Right hindlimb (tissue), 1 donor: ENCODE data around the gene PLEKHH1.

ENCODE experiments used
- DNase-seq: peaks from one replicate; pipeline ENCODE4 v3.0.0-alpha.2; 2018

Gene PLEKHH1

GRCh38 chr14:67532998-67533753 is at the start of gene PLEKHH1:
TSS of gene PLEKHH1 (plus strand) at chr14:67533290. CDS start at chr14:67541868, 8,578 bp downstream.
- peak; percentile 74 for DNase-seq

- DNase-seq = no peak
Observed at GRCh38 chr14:67483579-67484285, 49.4 kb upstream of the PLEKHH1 start.

- DNase-seq = no peak
Observed at GRCh38 chr14:67485501-67486095, 47.5 kb upstream of the PLEKHH1 start.

GRCh38 chr14:67486890-67487289 is 46.2 kb upstream of the PLEKHH1 start:
- DNase-seq = no peak

GRCh38 chr14:67487332-67487731 is 45.8 kb upstream of the PLEKHH1 start:
- DNase-seq = no peak

- DNase-seq = peak; percentile 30
Observed at GRCh38 chr14:67487937-67488893, 44.9 kb upstream of the PLEKHH1 start, which contains the start of gene TMEM229B. TSS of gene TMEM229B (minus strand) at chr14:67488721. CDS start at chr14:67473923, 14,798 bp downstream.

- no peak for DNase-seq
Observed at GRCh38 chr14:67490196-67490595, 42.9 kb upstream of the PLEKHH1 start.

- DNase-seq = no peak
Observed at GRCh38 chr14:67491285-67491684, 41.8 kb upstream of the PLEKHH1 start.

GRCh38 chr14:67491741-67492507 is 41.2 kb upstream of the PLEKHH1 start:
- DNase-seq = no peak

- no peak for DNase-seq
Observed at GRCh38 chr14:67492538-67492937, 40.6 kb upstream of the PLEKHH1 start.

- no peak for DNase-seq
Observed at GRCh38 chr14:67493092-67493717, 39.9 kb upstream of the PLEKHH1 start.

- DNase-seq = no peak
Observed at GRCh38 chr14:67495827-67496226, 37.3 kb upstream of the PLEKHH1 start.

- no peak for DNase-seq
Observed at GRCh38 chr14:67497216-67497615, 35.9 kb upstream of the PLEKHH1 start.

GRCh38 chr14:67497716-67498115 is 35.4 kb upstream of the PLEKHH1 start:
- no peak for DNase-seq

GRCh38 chr14:67500981-67501380 is 32.1 kb upstream of the PLEKHH1 start:
- DNase-seq = no peak

GRCh38 chr14:67501670-67502069 is 31.4 kb upstream of the PLEKHH1 start:
- no peak for DNase-seq

GRCh38 chr14:67502867-67503266 is 30.2 kb upstream of the PLEKHH1 start:
- no peak for DNase-seq

- no peak for DNase-seq
Observed at GRCh38 chr14:67503331-67503730, 29.8 kb upstream of the PLEKHH1 start.

- no peak for DNase-seq
Observed at GRCh38 chr14:67505254-67505653, 27.8 kb upstream of the PLEKHH1 start.

GRCh38 chr14:67508956-67509355 is 24.1 kb upstream of the PLEKHH1 start:
- DNase-seq = no peak

- DNase-seq = no peak
Observed at GRCh38 chr14:67510121-67510520, 23.0 kb upstream of the PLEKHH1 start.
